ENCODE measurements around the gene ACSM2A.

DNA sequence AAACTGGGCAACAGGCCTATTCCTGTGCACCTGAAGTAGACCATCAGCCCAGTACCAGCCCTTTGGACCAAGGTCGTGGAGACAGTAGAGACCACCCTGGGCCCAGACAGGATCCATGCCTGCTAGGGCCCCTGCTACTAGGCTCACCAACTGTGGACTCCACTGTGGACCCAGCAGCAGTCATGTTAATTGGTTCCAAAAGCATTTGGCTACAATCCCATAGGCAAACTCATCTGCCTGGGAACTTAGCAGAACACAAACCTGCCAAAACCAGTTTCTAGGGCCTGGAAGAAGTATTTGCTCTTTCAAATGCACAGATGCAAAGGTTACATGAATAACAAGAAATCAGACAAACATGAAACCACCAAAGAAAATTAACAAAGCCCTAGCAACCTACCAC, 53.1 kb downstream of the ACSM2A start:
- TF ChIP-seq, protein P1, sequence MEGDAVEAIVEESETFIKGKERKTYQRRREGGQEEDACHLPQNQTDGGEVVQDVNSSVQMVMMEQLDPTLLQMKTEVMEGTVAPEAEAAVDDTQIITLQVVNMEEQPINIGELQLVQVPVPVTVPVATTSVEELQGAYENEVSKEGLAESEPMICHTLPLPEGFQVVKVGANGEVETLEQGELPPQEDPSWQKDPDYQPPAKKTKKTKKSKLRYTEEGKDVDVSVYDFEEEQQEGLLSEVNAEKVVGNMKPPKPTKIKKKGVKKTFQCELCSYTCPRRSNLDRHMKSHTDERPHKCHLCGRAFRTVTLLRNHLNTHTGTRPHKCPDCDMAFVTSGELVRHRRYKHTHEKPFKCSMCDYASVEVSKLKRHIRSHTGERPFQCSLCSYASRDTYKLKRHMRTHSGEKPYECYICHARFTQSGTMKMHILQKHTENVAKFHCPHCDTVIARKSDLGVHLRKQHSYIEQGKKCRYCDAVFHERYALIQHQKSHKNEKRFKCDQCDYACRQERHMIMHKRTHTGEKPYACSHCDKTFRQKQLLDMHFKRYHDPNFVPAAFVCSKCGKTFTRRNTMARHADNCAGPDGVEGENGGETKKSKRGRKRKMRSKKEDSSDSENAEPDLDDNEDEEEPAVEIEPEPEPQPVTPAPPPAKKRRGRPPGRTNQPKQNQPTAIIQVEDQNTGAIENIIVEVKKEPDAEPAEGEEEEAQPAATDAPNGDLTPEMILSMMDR (IDR thresholded peaks at IDR 0.05): no peak
- TF ChIP-seq, protein P2, sequence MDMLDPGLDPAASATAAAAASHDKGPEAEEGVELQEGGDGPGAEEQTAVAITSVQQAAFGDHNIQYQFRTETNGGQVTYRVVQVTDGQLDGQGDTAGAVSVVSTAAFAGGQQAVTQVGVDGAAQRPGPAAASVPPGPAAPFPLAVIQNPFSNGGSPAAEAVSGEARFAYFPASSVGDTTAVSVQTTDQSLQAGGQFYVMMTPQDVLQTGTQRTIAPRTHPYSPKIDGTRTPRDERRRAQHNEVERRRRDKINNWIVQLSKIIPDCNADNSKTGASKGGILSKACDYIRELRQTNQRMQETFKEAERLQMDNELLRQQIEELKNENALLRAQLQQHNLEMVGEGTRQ (CRISPR knock-in tag; IDR thresholded peaks at IDR 0.05): no peak
- no peak for TF ChIP-seq JUN (CRISPR knock-in tag; IDR thresholded peaks at IDR 0.05)
- TF ChIP-seq NR2C2 (CRISPR knock-in tag; IDR thresholded peaks at IDR 0.05): no peak
- no peak for TF ChIP-seq SP1 (CRISPR knock-in tag; conservative IDR thresholded peaks at IDR 0.05)
- TF ChIP-seq, protein P3, sequence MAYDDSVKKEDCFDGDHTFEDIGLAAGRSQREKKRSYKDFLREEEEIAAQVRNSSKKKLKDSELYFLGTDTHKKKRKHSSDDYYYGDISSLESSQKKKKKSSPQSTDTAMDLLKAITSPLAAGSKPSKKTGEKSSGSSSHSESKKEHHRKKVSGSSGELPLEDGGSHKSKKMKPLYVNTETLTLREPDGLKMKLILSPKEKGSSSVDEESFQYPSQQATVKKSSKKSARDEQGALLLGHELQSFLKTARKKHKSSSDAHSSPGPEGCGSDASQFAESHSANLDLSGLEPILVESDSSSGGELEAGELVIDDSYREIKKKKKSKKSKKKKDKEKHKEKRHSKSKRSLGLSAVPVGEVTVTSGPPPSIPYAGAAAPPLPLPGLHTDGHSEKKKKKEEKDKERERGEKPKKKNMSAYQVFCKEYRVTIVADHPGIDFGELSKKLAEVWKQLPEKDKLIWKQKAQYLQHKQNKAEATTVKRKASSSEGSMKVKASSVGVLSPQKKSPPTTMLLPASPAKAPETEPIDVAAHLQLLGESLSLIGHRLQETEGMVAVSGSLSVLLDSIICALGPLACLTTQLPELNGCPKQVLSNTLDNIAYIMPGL (CRISPR knock-in tag; IDR thresholded peaks at IDR 0.05): no peak
- TF ChIP-seq FOXK1 (CRISPR knock-in tag; IDR thresholded peaks at IDR 0.05): no peak
- no peak for TF ChIP-seq TEAD4 (CRISPR knock-in tag; IDR thresholded peaks at IDR 0.05)
- no peak for TF ChIP-seq PRRX2 (CRISPR knock-in tag; IDR thresholded peaks at IDR 0.05)
- TF ChIP-seq, protein P4, sequence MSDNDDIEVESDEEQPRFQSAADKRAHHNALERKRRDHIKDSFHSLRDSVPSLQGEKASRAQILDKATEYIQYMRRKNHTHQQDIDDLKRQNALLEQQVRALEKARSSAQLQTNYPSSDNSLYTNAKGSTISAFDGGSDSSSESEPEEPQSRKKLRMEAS (CRISPR knock-in tag; IDR thresholded peaks at IDR 0.05): no peak
- TF ChIP-seq ELF4 (CRISPR knock-in tag; IDR thresholded peaks at IDR 0.05; ENCODE audit: low read depth): no peak
- TF ChIP-seq FOXJ3 (CRISPR knock-in tag; IDR thresholded peaks at IDR 0.05; ENCODE audit: borderline replicate concordance): no peak
- no peak for TF ChIP-seq ZBTB21 (CRISPR knock-in tag; IDR thresholded peaks at IDR 0.05; ENCODE audit: borderline replicate concordance)
- TF ChIP-seq, protein P5, sequence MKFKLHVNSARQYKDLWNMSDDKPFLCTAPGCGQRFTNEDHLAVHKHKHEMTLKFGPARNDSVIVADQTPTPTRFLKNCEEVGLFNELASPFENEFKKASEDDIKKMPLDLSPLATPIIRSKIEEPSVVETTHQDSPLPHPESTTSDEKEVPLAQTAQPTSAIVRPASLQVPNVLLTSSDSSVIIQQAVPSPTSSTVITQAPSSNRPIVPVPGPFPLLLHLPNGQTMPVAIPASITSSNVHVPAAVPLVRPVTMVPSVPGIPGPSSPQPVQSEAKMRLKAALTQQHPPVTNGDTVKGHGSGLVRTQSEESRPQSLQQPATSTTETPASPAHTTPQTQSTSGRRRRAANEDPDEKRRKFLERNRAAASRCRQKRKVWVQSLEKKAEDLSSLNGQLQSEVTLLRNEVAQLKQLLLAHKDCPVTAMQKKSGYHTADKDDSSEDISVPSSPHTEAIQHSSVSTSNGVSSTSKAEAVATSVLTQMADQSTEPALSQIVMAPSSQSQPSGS (CRISPR knock-in tag; IDR thresholded peaks at IDR 0.05; ENCODE audit: borderline replicate concordance, low read depth): no peak

Data from WTC11 (cell line).